IMR-90 (cell line): Measurements from ENCODE around the gene RPL10. TPM values are rescaled to one million over a fixed set of nuclear protein-coding genes. Genes with fewer than 3 reads are reported as not detected.

Experiments used
- polyA plus RNA-seq, 3 experiments: library from polyadenylated mRNA; depleted of rRNA; stranded (reverse); fragments of >200 nt; gene quantifications; 2 replicates each; pipeline ENCODE4 v1.2.3, GENCODE V29; 2012; ENCODE audit warnings: low replicate concordance in 1 of 3
- total RNA-seq: library from RNA; depleted of rRNA; stranded (reverse); fragments of >200 nt; gene quantifications from 2 replicates; pipeline ENCODE4 v1.2.3, GENCODE V29; 2012
- TF ChIP-seq, protein P1 (sequence below): conservative IDR thresholded peaks from 2 replicates; pipeline ENCODE4 v1.5.1; 2012; ENCODE audit warnings: mild to moderate bottlenecking, low read depth, low read length, improper control_type of control experiment

Gene RPL10
- total and polyA plus RNA-seq, 2 of the 4 experiments (the other 2 are of a cell fraction): 1,582 to 7,467 TPM

DNA sequence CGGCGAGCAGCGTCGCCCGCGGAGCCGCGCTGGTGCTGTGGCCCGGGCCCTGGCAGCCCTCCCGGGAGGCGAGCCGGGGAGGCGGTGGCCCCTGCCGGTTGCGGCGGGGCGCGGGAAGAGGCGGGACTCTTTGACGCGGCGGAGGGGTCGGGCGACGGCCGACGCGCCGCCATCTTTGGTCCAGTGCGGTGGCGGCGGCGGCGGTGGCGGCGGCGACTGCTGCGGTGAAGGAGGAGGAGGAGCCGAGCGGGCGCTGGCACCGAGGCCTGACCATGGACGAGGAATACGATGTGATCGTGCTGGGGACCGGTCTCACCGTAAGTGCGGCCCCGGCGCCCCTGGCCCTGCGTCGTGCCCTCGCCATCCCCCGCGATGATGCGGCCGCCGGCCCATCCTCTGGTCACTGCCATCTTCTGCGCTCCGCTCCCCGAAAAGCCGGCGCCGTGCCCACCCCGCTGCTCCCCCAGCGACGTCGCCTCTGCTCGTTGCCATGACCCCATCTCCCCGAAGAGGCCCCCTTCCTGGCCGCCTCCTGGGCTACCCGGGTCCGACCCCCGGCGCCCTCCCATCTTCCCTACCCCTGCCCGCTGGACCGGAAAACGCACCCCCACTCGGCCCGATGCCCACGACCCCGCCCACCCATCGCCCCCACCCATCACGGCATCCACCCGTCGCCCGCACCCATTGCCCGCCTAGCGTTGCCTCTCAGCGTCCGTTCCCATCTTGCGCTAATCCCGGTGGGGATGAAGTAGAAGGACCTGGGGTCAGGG lies 39.0 kb downstream of the RPL10 start, which contains the start of gene GDI1 (continued):
- TF ChIP-seq, protein P1, sequence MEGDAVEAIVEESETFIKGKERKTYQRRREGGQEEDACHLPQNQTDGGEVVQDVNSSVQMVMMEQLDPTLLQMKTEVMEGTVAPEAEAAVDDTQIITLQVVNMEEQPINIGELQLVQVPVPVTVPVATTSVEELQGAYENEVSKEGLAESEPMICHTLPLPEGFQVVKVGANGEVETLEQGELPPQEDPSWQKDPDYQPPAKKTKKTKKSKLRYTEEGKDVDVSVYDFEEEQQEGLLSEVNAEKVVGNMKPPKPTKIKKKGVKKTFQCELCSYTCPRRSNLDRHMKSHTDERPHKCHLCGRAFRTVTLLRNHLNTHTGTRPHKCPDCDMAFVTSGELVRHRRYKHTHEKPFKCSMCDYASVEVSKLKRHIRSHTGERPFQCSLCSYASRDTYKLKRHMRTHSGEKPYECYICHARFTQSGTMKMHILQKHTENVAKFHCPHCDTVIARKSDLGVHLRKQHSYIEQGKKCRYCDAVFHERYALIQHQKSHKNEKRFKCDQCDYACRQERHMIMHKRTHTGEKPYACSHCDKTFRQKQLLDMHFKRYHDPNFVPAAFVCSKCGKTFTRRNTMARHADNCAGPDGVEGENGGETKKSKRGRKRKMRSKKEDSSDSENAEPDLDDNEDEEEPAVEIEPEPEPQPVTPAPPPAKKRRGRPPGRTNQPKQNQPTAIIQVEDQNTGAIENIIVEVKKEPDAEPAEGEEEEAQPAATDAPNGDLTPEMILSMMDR: no peak
